Measurements from ENCODE around the gene FBLN2. TPM values are rescaled to one million over a fixed set of nuclear protein-coding genes. Genes with fewer than 3 reads are reported as not detected.

FBLN2 gene
- total RNA-seq, 1 experiment from 2014 or later: 0.39 TPM

- no peak for ATAC-seq
- H3K79me2 ChIP-seq (ENCODE audit: insufficient read depth, low read length): no peaks in the 10 kb centered on the region
- H3K4me2 ChIP-seq (ENCODE audit: low read length): no peak overlapping the region
- no peak overlapping the region for H3K9ac ChIP-seq (ENCODE audit: low read length)
- no peaks in the 10 kb centered on the region for H3K9me2 ChIP-seq (ENCODE audit: insufficient read depth)
- TF ChIP-seq EGR1 (IDR thresholded peaks at IDR 0.05; ENCODE audit: low read depth): no peak
- TF ChIP-seq, protein P1, sequence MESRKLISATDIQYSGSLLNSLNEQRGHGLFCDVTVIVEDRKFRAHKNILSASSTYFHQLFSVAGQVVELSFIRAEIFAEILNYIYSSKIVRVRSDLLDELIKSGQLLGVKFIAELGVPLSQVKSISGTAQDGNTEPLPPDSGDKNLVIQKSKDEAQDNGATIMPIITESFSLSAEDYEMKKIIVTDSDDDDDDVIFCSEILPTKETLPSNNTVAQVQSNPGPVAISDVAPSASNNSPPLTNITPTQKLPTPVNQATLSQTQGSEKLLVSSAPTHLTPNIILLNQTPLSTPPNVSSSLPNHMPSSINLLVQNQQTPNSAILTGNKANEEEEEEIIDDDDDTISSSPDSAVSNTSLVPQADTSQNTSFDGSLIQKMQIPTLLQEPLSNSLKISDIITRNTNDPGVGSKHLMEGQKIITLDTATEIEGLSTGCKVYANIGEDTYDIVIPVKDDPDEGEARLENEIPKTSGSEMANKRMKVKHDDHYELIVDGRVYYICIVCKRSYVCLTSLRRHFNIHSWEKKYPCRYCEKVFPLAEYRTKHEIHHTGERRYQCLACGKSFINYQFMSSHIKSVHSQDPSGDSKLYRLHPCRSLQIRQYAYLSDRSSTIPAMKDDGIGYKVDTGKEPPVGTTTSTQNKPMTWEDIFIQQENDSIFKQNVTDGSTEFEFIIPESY (IDR thresholded peaks at IDR 0.05; ENCODE audit: extremely low read depth, insufficient replicate concordance, low read length): no peak
- no peak for TF ChIP-seq CBX3 (IDR thresholded peaks at IDR 0.05; ENCODE audit: low read depth)
- no peak for TF ChIP-seq JUND (IDR thresholded peaks at IDR 0.05)
- no peak for TF ChIP-seq POLR2AphosphoS5 (IDR thresholded peaks at IDR 0.05; ENCODE audit: low read depth, low read length)
- no peak for TF ChIP-seq CTCF (IDR thresholded peaks at IDR 0.05 in 2 of 3, conservative IDR thresholded peaks at IDR 0.05 in 1 of 3; ENCODE audit: borderline replicate concordance in 1 of 3, insufficient read depth in 1 of 3, low read depth in 2 of 3, low read length in 2 of 3)
- no peak for TF ChIP-seq SP1 (IDR thresholded peaks at IDR 0.05; ENCODE audit: low read depth)
- TF ChIP-seq SRF (IDR thresholded peaks at IDR 0.05; ENCODE audit: low read depth): no peak
- no peak for TF ChIP-seq FOSL1 (IDR thresholded peaks at IDR 0.05; ENCODE audit: low read depth)
- TF ChIP-seq EZH2phosphoT487 (IDR thresholded peaks at IDR 0.05; ENCODE audit: borderline replicate concordance): no peak
- TF ChIP-seq ZNF274 (IDR thresholded peaks at IDR 0.05; ENCODE audit: low read depth, low read length): no peak
- no peak for TF ChIP-seq ZFX (IDR thresholded peaks at IDR 0.05)
- no peak for TF ChIP-seq RAD21 (IDR thresholded peaks at IDR 0.05; ENCODE audit: low read depth)
- TF ChIP-seq CEBPB (IDR thresholded peaks at IDR 0.05; ENCODE audit: low read depth): no peak
- no peak for TF ChIP-seq SIN3A (IDR thresholded peaks at IDR 0.05; ENCODE audit: low read depth)
- no peak for TF ChIP-seq REST (IDR thresholded peaks at IDR 0.05; ENCODE audit: low read depth)
- no peak for TF ChIP-seq MAX (IDR thresholded peaks at IDR 0.05)
- TF ChIP-seq YY1 (IDR thresholded peaks at IDR 0.05; ENCODE audit: extremely low read depth, insufficient replicate concordance, low read depth, low read length): no peak
- BruUV-seq (replicated peaks): no TSS peak
- no peak overlapping the region for H3K4me3 ChIP-seq (replicated peaks in 1 of 2; ENCODE audit: low read depth in 1 of 2, low read length in 2 of 2)
- POLR2A ChIA-PET: no interaction called here
- H3K27ac ChIP-seq (ENCODE audit: low read depth, low read length): no peak overlapping the region
- DNase-seq (ENCODE audit: low read depth, low spot score): no peak
- H4K20me1 ChIP-seq (ENCODE audit: insufficient read depth): no peaks in the 10 kb centered on the region
- no peaks in the 10 kb centered on the region for H3K9me3 ChIP-seq (ENCODE audit: control insufficient read depth in 1 of 2, insufficient read depth in 1 of 2, low read depth in 1 of 2, low read length in 2 of 2)
- H3K36me3 ChIP-seq (ENCODE audit: control insufficient read depth in 1 of 2, insufficient read depth in 2 of 2, low read length in 2 of 2): no peaks in the 10 kb centered on the region
- intact Hi-C loops (cut with micrococcal nuclease): no loop called here
- no peaks in the 10 kb centered on the region for H3K27me3 ChIP-seq (ENCODE audit: insufficient read depth, low read length)
- no peak overlapping the region for H2AFZ ChIP-seq (ENCODE audit: low read depth, low read length, poor library complexity, severe bottlenecking)
- no peaks in the 10 kb centered on the region for H3K4me1 ChIP-seq (ENCODE audit: control insufficient read depth in 1 of 2, insufficient read depth in 2 of 2, low read length in 2 of 2)
- RAD21 ChIA-PET (ENCODE audit: low non-redundant PET in 1 of 2, low total read pairs in 2 of 2, uncharacterized antibody in 2 of 2, unreplicated experiment in 2 of 2): no interaction called here
- CTCF ChIA-PET: no interaction called here
Measured at GRCh38 chr3:13633176-13633575, 84.3 kb downstream of the FBLN2 start.

Data from HCT116 (cell line).